NCI-H2196 treated with DMSO at 0.1 percent for 48 hours (cell line): ENCODE measurements around the gene ALS2CL.

Experiments used
- DNase-seq: peaks from one replicate; lab custom pipeline; 2025; ENCODE audit not compliant: unreplicated experiment; lab: John Stamatoyannopoulos, UW

ALS2CL gene

GRCh38 chr3:46640927-46641326, 52.6 kb downstream of the ALS2CL start:
- no peak for DNase-seq

- no peak for DNase-seq
These were observed 54.3 kb downstream of the ALS2CL start for GRCh38 chr3:46639221-46639620.

GRCh38 chr3:46634856-46635255, 58.6 kb downstream of the ALS2CL start:
- DNase-seq = no peak

GRCh38 chr3:46632792-46633191, 60.7 kb downstream of the ALS2CL start:
- no peak for DNase-seq

DNA sequence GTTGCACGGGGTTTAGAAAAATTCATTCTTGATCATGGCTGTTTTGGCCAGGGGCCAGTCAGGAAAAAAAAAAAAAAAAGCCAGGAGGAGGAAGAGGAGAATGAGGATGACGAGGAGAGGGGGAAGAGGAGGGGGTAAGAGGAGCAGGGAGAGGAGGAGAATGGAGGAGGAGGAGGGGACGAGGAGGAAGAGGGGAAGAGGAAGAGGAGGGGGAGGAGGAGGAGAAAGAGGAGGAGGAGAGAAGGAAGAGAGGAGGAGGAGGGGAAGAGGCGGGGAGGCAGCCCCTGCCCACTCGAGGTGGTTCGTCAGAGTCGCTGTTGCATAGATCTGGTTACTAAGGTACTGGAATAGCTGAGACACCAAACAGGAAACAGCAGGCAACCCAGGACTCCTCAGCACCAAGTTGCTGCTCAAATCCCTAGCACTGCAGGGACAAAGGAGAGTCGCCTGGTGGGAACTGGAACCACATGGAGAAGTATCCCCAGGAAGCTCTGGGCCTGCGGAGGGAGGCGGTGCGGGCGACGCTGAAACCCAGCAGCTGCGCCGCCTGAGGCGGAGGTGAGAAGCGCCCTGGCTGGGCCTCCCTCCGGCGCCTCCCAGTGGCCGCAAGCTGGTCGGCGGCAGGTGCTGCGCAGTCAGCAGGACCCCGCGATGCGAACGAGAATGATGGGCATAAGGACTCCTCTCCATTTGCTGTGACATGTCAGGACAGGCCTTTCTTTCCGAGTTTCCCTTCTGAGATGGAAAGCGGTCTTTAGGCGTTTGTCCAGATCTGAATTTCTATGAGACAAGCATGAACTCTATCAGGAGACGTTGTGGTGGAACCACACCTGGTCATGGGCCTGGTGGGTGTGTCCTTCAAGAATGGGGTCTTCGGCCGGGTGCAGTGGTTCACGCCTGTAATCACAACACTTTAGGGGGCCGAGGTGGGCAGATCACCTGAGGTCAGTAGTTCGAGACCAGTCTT, 63.6 kb downstream of the ALS2CL start:
- DNase-seq = no peak

- DNase-seq = no peak
These were observed 64.5 kb downstream of the ALS2CL start for GRCh38 chr3:46628901-46629369.

- DNase-seq = no peak
These were observed 66.4 kb downstream of the ALS2CL start for GRCh38 chr3:46627078-46627477.

DNA sequence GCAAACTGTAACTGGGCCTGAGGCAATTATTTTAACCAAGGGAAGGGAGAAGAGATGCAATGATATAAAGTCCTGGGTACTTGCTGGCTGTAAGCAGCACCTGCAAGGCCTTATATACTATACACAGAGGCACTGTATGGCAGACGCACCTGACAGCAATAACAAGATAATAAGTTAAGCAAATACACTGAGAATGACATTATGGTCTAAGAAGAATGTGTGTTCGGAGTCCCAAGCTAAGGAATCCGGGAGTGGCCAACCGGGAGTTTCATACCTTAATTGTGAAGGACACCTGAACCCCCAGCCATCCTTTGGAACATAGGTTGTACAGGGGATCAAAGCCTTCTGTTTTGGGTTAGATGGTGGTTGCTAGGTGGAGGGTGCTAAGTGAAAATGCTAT, 67.4 kb downstream of the ALS2CL start:
- DNase-seq = no peak

- DNase-seq = no peak
These were observed 68.4 kb downstream of the ALS2CL start for GRCh38 chr3:46624975-46625490.

- no peak for DNase-seq
These were observed 68.9 kb downstream of the ALS2CL start for GRCh38 chr3:46624533-46624932.

DNA sequence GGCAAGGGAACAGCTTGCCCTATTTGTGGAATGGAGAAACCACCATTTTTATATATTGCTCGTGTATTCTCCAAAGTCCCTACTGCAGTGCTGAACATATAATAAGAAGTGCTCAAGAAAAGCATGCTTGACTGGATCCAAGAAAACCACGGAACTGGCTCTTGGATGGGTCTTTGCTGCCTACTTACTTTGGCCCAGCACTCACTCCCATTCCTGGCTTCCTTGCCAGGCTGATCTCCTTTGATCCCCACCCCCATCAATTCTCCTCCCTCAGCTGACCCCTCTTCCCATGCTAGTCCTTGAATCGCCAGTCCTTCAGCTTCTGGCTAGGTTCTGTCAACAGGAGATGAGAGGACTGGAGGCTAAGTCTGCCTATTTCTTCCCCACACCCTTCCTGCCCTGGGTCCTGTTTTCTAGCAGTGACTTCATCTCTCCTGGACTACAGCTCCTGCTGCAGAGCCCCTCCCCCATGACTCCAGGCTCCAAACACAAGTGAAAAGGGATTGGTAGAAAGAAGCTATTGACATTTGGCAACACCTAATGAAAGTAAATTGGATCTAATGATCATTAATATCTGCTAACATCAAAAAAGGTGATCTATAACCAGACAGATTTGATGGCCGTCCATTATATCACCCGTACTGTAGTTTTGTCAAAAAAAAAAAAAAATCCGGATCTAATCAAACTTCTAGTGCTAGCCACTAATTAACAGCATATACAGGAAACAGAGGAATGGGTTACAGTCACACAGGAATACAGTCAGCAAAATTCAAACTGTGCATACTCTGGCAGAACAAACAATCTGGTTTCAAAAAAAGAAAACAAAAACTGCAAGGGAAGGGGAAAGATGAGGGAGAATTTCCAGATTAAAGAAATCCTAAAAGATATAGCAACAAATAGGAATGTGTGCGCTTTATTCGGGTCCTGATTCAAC, 73.4 kb downstream of the ALS2CL start:
- DNase-seq = no peak
